ENCODE data around the gene PCDH1.

GRCh38 chr5:141909212-141909611, 31.0 kb upstream of the PCDH1 start:
- TF ChIP-seq STAG1 (CRISPR knock-in tag; IDR thresholded peaks at IDR 0.05) (no peak), POLR2A (IDR thresholded peaks at IDR 0.05; ENCODE audit: insufficient read depth in 1 of 2, low read depth in 2 of 2, low read length in 2 of 2) (no peak), SPEN (CRISPR knock-in tag; IDR thresholded peaks at IDR 0.05; ENCODE audit: low read depth) (no peak), TAF1 (CRISPR knock-in tag; IDR thresholded peaks at IDR 0.05) (no peak), GABPA (IDR thresholded peaks at IDR 0.05; ENCODE audit: low read depth, low read length) (no peak), GABPA (CRISPR knock-in tag; IDR thresholded peaks at IDR 0.05; ENCODE audit: low read depth) (no peak), MTA3 (CRISPR knock-in tag; IDR thresholded peaks at IDR 0.05) (no peak)
- TF ChIP-seq, protein P1, sequence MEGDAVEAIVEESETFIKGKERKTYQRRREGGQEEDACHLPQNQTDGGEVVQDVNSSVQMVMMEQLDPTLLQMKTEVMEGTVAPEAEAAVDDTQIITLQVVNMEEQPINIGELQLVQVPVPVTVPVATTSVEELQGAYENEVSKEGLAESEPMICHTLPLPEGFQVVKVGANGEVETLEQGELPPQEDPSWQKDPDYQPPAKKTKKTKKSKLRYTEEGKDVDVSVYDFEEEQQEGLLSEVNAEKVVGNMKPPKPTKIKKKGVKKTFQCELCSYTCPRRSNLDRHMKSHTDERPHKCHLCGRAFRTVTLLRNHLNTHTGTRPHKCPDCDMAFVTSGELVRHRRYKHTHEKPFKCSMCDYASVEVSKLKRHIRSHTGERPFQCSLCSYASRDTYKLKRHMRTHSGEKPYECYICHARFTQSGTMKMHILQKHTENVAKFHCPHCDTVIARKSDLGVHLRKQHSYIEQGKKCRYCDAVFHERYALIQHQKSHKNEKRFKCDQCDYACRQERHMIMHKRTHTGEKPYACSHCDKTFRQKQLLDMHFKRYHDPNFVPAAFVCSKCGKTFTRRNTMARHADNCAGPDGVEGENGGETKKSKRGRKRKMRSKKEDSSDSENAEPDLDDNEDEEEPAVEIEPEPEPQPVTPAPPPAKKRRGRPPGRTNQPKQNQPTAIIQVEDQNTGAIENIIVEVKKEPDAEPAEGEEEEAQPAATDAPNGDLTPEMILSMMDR (CRISPR knock-in tag; IDR thresholded peaks at IDR 0.05) = no peak
